K562 (cell line): ENCODE data around the gene CYB5D1.

ENCODE experiments used
- BDP1 ChIP-seq: IDR thresholded peaks from 3 replicates; pipeline ENCODE4 v1.6.1; 2011; ENCODE audit not compliant: insufficient read length, insufficient read depth
- CTCF ChIP-seq, 3 experiments: IDR thresholded peaks in 2 of 3; conservative IDR thresholded peaks in 1 of 3; 2 replicates each; pipeline ENCODE4 v1.5.1; 2011 to 2012; ENCODE audit warnings: low read length in 3 of 3, mild to moderate bottlenecking in 3 of 3, control low read depth in 2 of 3, improper control_type of control experiment in 1 of 3, inconsistent platforms in 1 of 3, low read depth in 1 of 3, mixed read lengths in 1 of 3, moderate library complexity in 1 of 3; ENCODE audit not compliant: insufficient read depth in 2 of 3
- EZH2 ChIP-seq: IDR thresholded peaks from 2 replicates; pipeline ENCODE4 v1.6.1; 2012; ENCODE audit warnings: low read depth, mild to moderate bottlenecking, inconsistent platforms, low read length, borderline replicate concordance
- GATAD2B ChIP-seq: fragments of 450-650 bp; IDR thresholded peaks from 2 replicates; pipeline ENCODE4 v1.6.1; 2017; ENCODE audit warnings: mild to moderate bottlenecking, borderline replicate concordance
- MAZ ChIP-seq, 2 experiments: fragments of 450-650 bp in 1 of 2; sonication (generic) in 1 of 2; formaldehyde crosslinking; IDR thresholded peaks in 1 of 2; conservative IDR thresholded peaks in 1 of 2; 2 replicates each; pipeline versions ENCODE4 v1.4.0 to v1.5.0; 2020; ENCODE audit warnings: mild to moderate bottlenecking in 1 of 2, missing genetic modification reagents in 1 of 2
- NFIX ChIP-seq: fragments of 250-450 bp; sonication (Bioruptor Pico); IDR thresholded peaks from 2 replicates; pipeline ENCODE4 v1.4.0; 2020; ENCODE audit warnings: low read depth, mild to moderate bottlenecking, moderate library complexity
- RBM14 ChIP-seq: fragments of 200-400 bp; formaldehyde crosslinking; IDR thresholded peaks from 2 replicates; pipeline ENCODE4 v1.6.1; 2018; ENCODE audit warnings: low read depth, mild to moderate bottlenecking, low read length, moderate library complexity, borderline replicate concordance; ENCODE audit not compliant: insufficient read depth
- ZNF583 ChIP-seq: fragments of 250-450 bp; sonication (Bioruptor Pico); IDR thresholded peaks from 2 replicates; pipeline ENCODE4 v1.4.0; 2020

GRCh38 chr17:7878234-7878633 lies 20.4 kb downstream of the CYB5D1 start:
- TF ChIP-seq ZNF583 (CRISPR knock-in tag) (no peak), EZH2 (no peak), MAZ (CRISPR knock-in tag; conservative IDR thresholded peaks at IDR 0.05 in 1 of 2, IDR thresholded peaks at IDR 0.05 in 1 of 2) (no peak), NFIX (no peak), CTCF (IDR thresholded peaks at IDR 0.05 in 2 of 3, conservative IDR thresholded peaks at IDR 0.05 in 1 of 3; ENCODE audit: insufficient read depth in 2 of 3, low read depth in 1 of 3, low read length in 3 of 3) (no peak), RBM14 (no peak), GATAD2B (no peak), BDP1 (no peak)
